ENCODE measurements around the gene RHBDL1. TPM values are rescaled to one million over a fixed set of nuclear protein-coding genes. Genes with fewer than 3 reads are reported as not detected.

RHBDL1 gene
- total and polyA plus RNA-seq, 10 of the 15 experiments (the other 5 are each of a cell fraction or from before 2014, with no cell fraction given), result 0.04 to 1.3 (median 0.65) TPM; not detected in 5

- TF ChIP-seq CTCF (IDR thresholded peaks at IDR 0.05 in 2 of 3, conservative IDR thresholded peaks at IDR 0.05 in 1 of 3; ENCODE audit: control insufficient read depth in 2 of 3, extremely low read depth in 1 of 3, insufficient read depth in 1 of 3, low read depth in 3 of 3, low read length in 3 of 3) (no peak), BCL3 (IDR thresholded peaks at IDR 0.05; ENCODE audit: borderline replicate concordance, insufficient read depth, low read depth, low read length, poor library complexity, severe bottlenecking) (peak; percentile 2), MLLT1 (IDR thresholded peaks at IDR 0.05) (no peak), ZNF274 (IDR thresholded peaks at IDR 0.05; ENCODE audit: insufficient read depth, insufficient read length) (no peak), SUZ12 (IDR thresholded peaks at IDR 0.05; ENCODE audit: unreplicated experiment) (no peak), ZNF217 (IDR thresholded peaks at IDR 0.05) (peak; percentile 84; the same call in 1 of the 2 replicates), PAX8 (IDR thresholded peaks at IDR 0.05) (no peak), KAT2A (conservative IDR thresholded peaks at IDR 0.05; ENCODE audit: control insufficient read depth, low read depth, low read length) (no peak), RBBP5 (conservative IDR thresholded peaks at IDR 0.05) (no peak), RUNX3 (IDR thresholded peaks at IDR 0.05; ENCODE audit: low read length) (peak; percentile 79), SIN3A (IDR thresholded peaks at IDR 0.05; ENCODE audit: low read depth, low read length) (peak; percentile 81; the same call in 1 of the 2 replicates), CREB1 (IDR thresholded peaks at IDR 0.05; ENCODE audit: low read depth) (peak; percentile 25; the same call in 1 of the 2 replicates), TCF7 (IDR thresholded peaks at IDR 0.05; ENCODE audit: borderline replicate concordance) (no peak), CHD1 (IDR thresholded peaks at IDR 0.05; ENCODE audit: low read depth, low read length) (no peak), KDM1A (IDR thresholded peaks at IDR 0.05; ENCODE audit: borderline replicate concordance) (no peak), SMAD5 (IDR thresholded peaks at IDR 0.05; ENCODE audit: low read depth) (no peak), E2F4 (IDR thresholded peaks at IDR 0.05; ENCODE audit: low read depth, low read length) (no peak), ELK1 (IDR thresholded peaks at IDR 0.05; ENCODE audit: low read depth, low read length) (0 out of 2 replicates have a peak, but pooled peaks have one; percentile 34), PAX5 (IDR thresholded peaks at IDR 0.05; ENCODE audit: borderline replicate concordance, low read depth, low read length) (no peak), ZZZ3 (IDR thresholded peaks at IDR 0.05; ENCODE audit: control insufficient read depth, insufficient read length, low read depth) (no peak), CBX5 (IDR thresholded peaks at IDR 0.05; ENCODE audit: low read depth) (no peak), MXI1 (IDR thresholded peaks at IDR 0.05; ENCODE audit: low read depth, low read length) (peak; percentile 77; the same call in 1 of the 2 replicates), TCF3 (IDR thresholded peaks at IDR 0.05; ENCODE audit: borderline replicate concordance, insufficient read depth, low read depth, low read length) (peak; percentile 78), POU2F2 (IDR thresholded peaks at IDR 0.05; ENCODE audit: borderline replicate concordance, low read depth, low read length) (0 out of 3 replicates have a peak, but pooled peaks have one; percentile 18)
Observed at GRCh38 chr16:720990-721764, 45.7 kb downstream of the RHBDL1 start, which contains the start of gene ANTKMT (continued).
